ENCODE data around the gene RAX.

RAX gene

GRCh38 chr18:59239642-59240041 is 33.6 kb downstream of the RAX start:
- DNase-seq = no peak

GRCh38 chr18:59238385-59238784 is 34.9 kb downstream of the RAX start:
- DNase-seq = peak; percentile 19

GRCh38 chr18:59233017-59233410 is 40.2 kb downstream of the RAX start:
- DNase-seq = no peak

GRCh38 chr18:59232309-59233016 is 40.8 kb downstream of the RAX start:
- DNase-seq = no peak

GRCh38 chr18:59231877-59232276 is 41.4 kb downstream of the RAX start:
- no peak for DNase-seq

- no peak for DNase-seq
Measured at GRCh38 chr18:59231114-59231513, 42.1 kb downstream of the RAX start.

- DNase-seq = no peak
Measured at GRCh38 chr18:59229701-59230443, 43.4 kb downstream of the RAX start.

GRCh38 chr18:59229191-59229590 is 44.1 kb downstream of the RAX start:
- DNase-seq = no peak

GRCh38 chr18:59228351-59228750 is 44.9 kb downstream of the RAX start:
- DNase-seq = no peak

GRCh38 chr18:59222341-59222740 is 50.9 kb downstream of the RAX start:
- no peak for DNase-seq

GRCh38 chr18:59220784-59221765 is 52.2 kb downstream of the RAX start:
- peak; percentile 52 for DNase-seq

- DNase-seq = peak; percentile 64
Measured at GRCh38 chr18:59220164-59220783, 53.0 kb downstream of the RAX start.

GRCh38 chr18:59219672-59220163 is 53.5 kb downstream of the RAX start, which contains the start of gene GRP:
GRP (plus strand) TSS chr18:59220158; CDS start chr18:59220266, 108 bp downstream.
- DNase-seq = no peak

- DNase-seq = no peak
Measured at GRCh38 chr18:59218018-59218417, 55.2 kb downstream of the RAX start.

Data from COR-L47 (cell line).